GM12878 (cell line): Measurements from ENCODE around the gene IFI6. TPM values are rescaled to one million over a fixed set of nuclear protein-coding genes. Genes with fewer than 3 reads are reported as not detected.
"Not testable (repeated sequence)": the region's sequence is repeated elsewhere in the genome, so short reads cannot be mapped to it uniquely, and the experiment has no call there.

Experiments used
- ATAC-seq: fragments of 200-7000 bp; cut with Tn5 transposase; 3 replicates; pipeline ENCODE4 v1.9.1; 2020; ENCODE audit warnings: mild to moderate bottlenecking, moderate library complexity
- BruUV-seq: library from RNA; stranded (reverse); fragments of 400-500 nt; replicated peaks from 2 replicates; lab custom pipeline; 2021; lab: Mats Ljungman, UMichigan
- CTCF ChIA-PET: fragments of 300-600 bp; sonication (Branson Sonifier 250); formaldehyde crosslinking; extraction: SDS; loops from one replicate; lab custom pipeline; 2021; ENCODE audit warnings: inconsistent platforms; lab: Yijun Ruan, JAX
- POLR2A ChIA-PET: fragments of 350-600 bp; formaldehyde crosslinking; extraction: SDS; loops from one replicate; lab custom pipeline; 2021; ENCODE audit warnings: inconsistent platforms; lab: Charles Lee
- RAD21 ChIA-PET: fragments of 300-600 bp; sonication (Branson Sonifier 250); formaldehyde crosslinking; loops from one replicate; lab custom pipeline; 2023; ENCODE audit warnings: antibody characterized with exemption; ENCODE audit not compliant: unreplicated experiment; lab: Charles Lee
- SMC1A ChIA-PET: fragments of 300-600 bp; sonication (Branson Sonifier 250); formaldehyde crosslinking; loops from one replicate; lab custom pipeline; 2023; ENCODE audit not compliant: unreplicated experiment, uncharacterized antibody; lab: Charles Lee
- DNase-seq: peaks from one replicate; pipeline ENCODE4 v3.0.0-alpha.2; 2011; ENCODE audit warnings: low read depth, low spot score
- FAIRE-seq: peaks from 3 replicates; lab custom pipeline; 2011; peaks lifted over from hg19 to GRCh38; lab: Jason Lieb, UNC
- H2AFZ ChIP-seq: 2 replicates; pipeline ENCODE4 v1.6.0; 2011; ENCODE audit warnings: low read depth, low read length, control low read depth; ENCODE audit not compliant: control insufficient read depth
- H3K27ac ChIP-seq: 2 replicates; pipeline ENCODE4 v1.5.1; 2011; ENCODE audit warnings: control low read depth; ENCODE audit not compliant: control insufficient read depth, insufficient read depth
- H3K27me3 ChIP-seq, 2 experiments: replicated peaks in 1 of 2; 2 replicates each; pipeline versions ENCODE4 v1.6.0 to v1.6.1; 2011; ENCODE audit warnings: low read length in 1 of 2; ENCODE audit not compliant: control insufficient read depth in 2 of 2, insufficient read depth in 2 of 2
- H3K36me3 ChIP-seq, 2 experiments: 2 replicates each; pipeline ENCODE4 v1.5.1; 2011; ENCODE audit warnings: low read length in 1 of 2; ENCODE audit not compliant: control insufficient read depth in 2 of 2, insufficient read depth in 2 of 2
- H3K4me1 ChIP-seq: 2 replicates; pipeline ENCODE4 v1.6.1; 2011; ENCODE audit warnings: mild to moderate bottlenecking, low read length, moderate library complexity, mixed read lengths; ENCODE audit not compliant: control insufficient read depth, insufficient read depth
- H3K4me2 ChIP-seq: 2 replicates; pipeline ENCODE4 v1.6.0; 2011; ENCODE audit warnings: control low read depth; ENCODE audit not compliant: control insufficient read depth, insufficient read depth
- H3K4me3 ChIP-seq: fragments of 200-600 bp; sonication (generic); 2 replicates; pipeline ENCODE4 v1.5.1; 2016
- H3K79me2 ChIP-seq: 2 replicates; pipeline ENCODE4 v1.6.0; 2011; ENCODE audit warnings: low read length; ENCODE audit not compliant: control insufficient read depth, insufficient read depth
- H3K9ac ChIP-seq: 2 replicates; pipeline ENCODE4 v1.8.0; 2011; ENCODE audit warnings: low read length, control low read depth, mixed read lengths; ENCODE audit not compliant: control insufficient read depth, insufficient read depth
- H3K9me3 ChIP-seq: replicated peaks from 3 replicates; pipeline ENCODE4 v1.5.1; 2011; ENCODE audit warnings: mild to moderate bottlenecking, low read length; ENCODE audit not compliant: control insufficient read depth, insufficient read depth
- H4K20me1 ChIP-seq: 2 replicates; pipeline ENCODE4 v1.6.0; 2011; ENCODE audit not compliant: control insufficient read depth, insufficient read depth
- WGBS: methylation state at CpG from one replicate; pipeline ENCODE4 v1.1.6; 2016; ENCODE audit warnings: low lambda C conversion rate; ENCODE audit not compliant: insufficient replicate concordance, insufficient coverage; ENCODE audit errors: missing lambda C conversion rate; 5-methylcytosine and 5-hydroxymethylcytosine counted together
- in situ Hi-C: fragments of 300-500 bp; cut with MboI; formaldehyde crosslinking; loops from 9 replicates; pipeline ENCODE4 v1.14.3; 2018; ENCODE audit warnings: mixed read lengths
- intact Hi-C: fragments of 100-400 bp; cut with micrococcal nuclease; formaldehyde crosslinking; loops from one replicate; pipeline ENCODE4 v1.14.2; 2022; ENCODE audit not compliant: unreplicated experiment
- polyA plus RNA-seq, 11 experiments: library from polyadenylated mRNA; depleted of rRNA in 4 of 11; unstranded in 6 of 11; stranded (reverse) in 5 of 11; fragments of >200 nt; fragmentation: Nextera tagmentation in 4 of 11; fragmentation: Illumina TruSeq in 1 of 11; extraction: Ambion mirVana in 4 of 11; extraction: Trizol in 1 of 11; gene quantifications; 1 replicate in 1 of 11; 2 replicates in 10 of 11; pipeline versions ENCODE4 v1.2.1 to v1.2.3, GENCODE V29; 2011 to 2016; ENCODE audit warnings: inconsistent platforms in 2 of 11, missing spikeins in 2 of 11, low read depth in 1 of 11
- total RNA-seq, 4 experiments: library from RNA; depleted of rRNA in 3 of 4; stranded (reverse); fragments of >200 nt in 3 of 4; fragmentation: Illumina TruSeq in 1 of 4; extraction: Trizol in 1 of 4; gene quantifications; 2 replicates each; pipeline versions ENCODE4 v1.2.1 to v1.2.3, GENCODE V29; 2013 to 2021

The IFI6 gene
- total and polyA plus RNA-seq, 10 of the 15 experiments (the other 5 are each of a cell fraction or from before 2014, with no cell fraction given) = 5.6 to 123 (median 69.0) TPM

GRCh38 chr1:27681580-27681979 is 9.6 kb upstream of the IFI6 start:
- WGBS = 99% methylated on average over 4 of the region's 4 CpGs
- DNase-seq, H3K27ac ChIP-seq, POLR2A ChIA-PET, FAIRE-seq, CTCF ChIA-PET, H3K4me3 ChIP-seq, BruUV-seq, H3K9ac ChIP-seq, H3K36me3 ChIP-seq, H3K9me3 ChIP-seq, H3K79me2 ChIP-seq, H3K4me2 ChIP-seq, RAD21 ChIA-PET, intact Hi-C loops, H4K20me1 ChIP-seq, H2AFZ ChIP-seq, ATAC-seq, in situ Hi-C loops, H3K27me3 ChIP-seq, H3K4me1 ChIP-seq: not testable (repeated sequence)
- SMC1A ChIA-PET = interaction anchor here (0.8 kb wide), 1 partner anchor 10 kb away, joined by 3 read pairs; the partner anchor contains the start of gene IFI6

- H3K27me3 ChIP-seq, H3K4me1 ChIP-seq, H3K79me2 ChIP-seq, H4K20me1 ChIP-seq, H3K4me3 ChIP-seq, FAIRE-seq, BruUV-seq, intact Hi-C loops, H3K9ac ChIP-seq, H3K9me3 ChIP-seq, DNase-seq, in situ Hi-C loops, H3K4me2 ChIP-seq, H2AFZ ChIP-seq, H3K27ac ChIP-seq, ATAC-seq, H3K36me3 ChIP-seq: not testable (repeated sequence)
- ChIA-PET RAD21 (interaction anchor here (1.0 kb wide), 1 partner anchor 45 kb away, joined by 3 read pairs; the partner anchor contains the start of gene FAM76A), SMC1A (interaction anchor here (1.0 to 2.1 kb wide), 2 partner anchors 9 to 12 kb away, joined by 3 to 11 read pairs; no protein-coding TSS in a partner anchor), CTCF (interaction anchor here (1.2 kb wide), 1 partner anchor 11 kb away, joined by 3 read pairs; no protein-coding TSS in a partner anchor), POLR2A (interaction anchor here (0.5 kb wide), 1 partner anchor 494 kb away, joined by 3 read pairs; no protein-coding TSS in a partner anchor)
- 86% methylated on average over 2 of the region's 2 CpGs for WGBS
These were observed 8.3 kb upstream of the IFI6 start for GRCh38 chr1:27680225-27680791.
